GM12873 (cell line): ENCODE data around the gene SHLD1.

ENCODE experiments used
- CTCF ChIP-seq: IDR thresholded peaks from 2 replicates; pipeline ENCODE4 v1.5.1; 2012; ENCODE audit warnings: low read depth, mild to moderate bottlenecking, moderate library complexity, low read length, control low read depth; ENCODE audit not compliant: insufficient read depth; ENCODE audit errors: missing control alignments

The SHLD1 gene

GRCh38 chr20:5885866-5886265 is 135.7 kb downstream of the SHLD1 start:
- no peak for TF ChIP-seq CTCF

GRCh38 chr20:5886788-5887187 is 136.6 kb downstream of the SHLD1 start:
- TF ChIP-seq CTCF, result no peak

- TF ChIP-seq CTCF, result no peak
Observed at GRCh38 chr20:5887386-5887785, 137.2 kb downstream of the SHLD1 start.

- TF ChIP-seq CTCF, result no peak
Observed at GRCh38 chr20:5888041-5888440, 137.8 kb downstream of the SHLD1 start.

- no peak for TF ChIP-seq CTCF
Observed at GRCh38 chr20:5890773-5891441, 140.7 kb downstream of the SHLD1 start.

- TF ChIP-seq CTCF, result no peak
Observed at GRCh38 chr20:5893052-5893451, 142.9 kb downstream of the SHLD1 start.

- TF ChIP-seq CTCF, result no peak
Observed at GRCh38 chr20:5893621-5894020, 143.4 kb downstream of the SHLD1 start.
